Anterior cingulate cortex (tissue), 58 donors: ENCODE data around the gene EMC6.

Experiments used
- DNase-seq, 58 donors: peaks; one replicate each; lab custom pipeline; 2025; lab: John Stamatoyannopoulos, UW

The EMC6 gene

GRCh38 chr17:3678095-3678820, 9.6 kb downstream of the EMC6 start:
- DNase-seq, result peak in 35 of 58 donors; percentile 12 to 85 (median 51)

GRCh38 chr17:3678821-3679530, 10.4 kb downstream of the EMC6 start:
- DNase-seq, result no peak

- no peak for DNase-seq
Observed at GRCh38 chr17:3679531-3680126, 11.0 kb downstream of the EMC6 start.

DNA sequence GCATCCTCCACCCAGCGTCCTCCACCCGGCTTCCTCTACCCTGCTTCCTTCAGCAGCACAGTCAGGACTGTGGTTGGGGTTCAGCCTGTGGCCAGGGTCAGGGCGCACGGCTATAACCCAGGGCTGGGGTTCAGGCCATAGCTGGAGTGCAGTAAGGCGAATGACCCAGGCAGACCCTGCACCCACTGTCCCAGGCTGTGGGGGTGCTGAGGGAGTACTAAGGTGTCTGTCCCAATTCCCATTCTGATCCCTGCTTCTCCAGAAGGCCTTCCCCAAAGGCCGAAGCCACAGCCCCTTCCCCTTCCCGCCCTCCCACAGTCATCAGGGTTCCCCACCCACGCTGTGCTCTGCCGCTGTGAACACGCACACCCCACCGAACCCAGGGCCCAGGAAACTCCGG, 12.4 kb downstream of the EMC6 start:
- DNase-seq, result no peak

DNA sequence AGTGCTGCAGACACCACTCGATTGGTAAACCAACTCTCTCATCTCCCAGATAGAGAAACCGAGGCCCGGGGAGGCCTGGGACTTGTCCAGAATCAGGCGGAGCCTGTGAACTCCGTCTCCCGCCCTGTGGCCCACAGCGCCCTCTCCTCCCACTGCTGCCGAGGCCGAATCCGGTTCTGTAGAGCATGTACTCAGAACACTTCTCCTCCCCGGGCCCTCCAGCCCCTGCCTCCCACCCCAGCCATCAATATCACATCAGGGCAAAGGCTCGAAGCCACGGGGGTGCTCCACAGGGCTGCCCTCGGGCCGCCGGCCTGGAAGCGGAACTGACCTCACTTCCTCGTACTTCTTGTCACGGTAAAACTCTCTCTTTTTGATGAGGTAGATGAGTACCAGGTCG, 13.0 kb downstream of the EMC6 start:
- no peak for DNase-seq

GRCh38 chr17:3682033-3682432, 13.4 kb downstream of the EMC6 start:
- DNase-seq, result no peak

DNA sequence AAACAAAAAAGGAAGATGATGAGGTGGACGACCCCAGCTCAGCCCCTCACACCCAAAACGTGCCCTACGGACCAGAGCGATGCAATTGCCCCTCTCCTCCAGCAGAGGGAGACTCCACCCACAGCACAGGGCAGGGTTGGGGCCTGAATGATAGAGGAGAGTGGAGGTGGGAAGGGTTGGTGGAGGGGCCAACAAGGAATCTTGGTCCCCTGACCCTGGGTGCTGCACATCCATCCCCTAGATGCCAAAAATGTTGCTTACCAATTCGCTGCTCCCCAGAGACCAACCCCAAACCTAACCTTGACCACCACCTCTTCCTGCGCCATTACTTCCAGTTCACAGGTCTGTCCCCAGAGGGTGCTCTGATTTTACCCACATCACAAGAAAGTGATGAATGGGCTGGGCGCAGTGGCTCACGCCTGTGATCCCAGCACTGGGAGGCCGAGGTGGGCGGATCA, 14.5 kb downstream of the EMC6 start:
- DNase-seq, result peak in 2 of 58 donors; percentile 5 to 17

GRCh38 chr17:3685174-3685573, 16.6 kb downstream of the EMC6 start:
- no peak for DNase-seq

DNA sequence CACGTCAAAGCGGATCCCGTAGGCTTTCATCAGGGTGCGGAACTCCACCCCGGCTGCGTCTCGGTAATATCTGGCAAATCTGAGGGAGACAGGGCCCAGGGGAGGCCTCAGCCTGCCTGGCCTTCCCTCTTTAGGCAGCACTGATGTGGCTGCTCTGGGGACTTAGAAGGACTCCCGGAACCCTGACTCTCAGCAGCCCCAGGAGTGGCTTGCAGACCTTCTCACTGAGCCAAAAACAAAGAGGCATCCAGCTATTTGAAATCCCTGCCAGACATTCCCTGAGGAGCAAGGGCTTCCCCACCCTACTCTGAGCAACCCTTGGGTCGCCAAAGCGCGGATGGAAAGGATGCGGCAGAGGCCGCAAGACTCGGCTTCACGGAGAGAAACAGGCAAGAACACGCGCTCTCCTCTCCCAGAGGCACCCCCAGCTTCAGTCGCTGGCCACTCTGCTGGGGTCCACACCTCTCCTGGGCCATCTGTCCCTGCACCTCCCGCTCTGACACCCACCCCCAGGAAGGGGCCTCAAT, 19.5 kb downstream of the EMC6 start:
- DNase-seq, result peak in 1 of 58 donors; percentile 12

- DNase-seq, result no peak
Observed at GRCh38 chr17:3688852-3689261, 20.2 kb downstream of the EMC6 start.

GRCh38 chr17:3689262-3690093, 20.9 kb downstream of the EMC6 start:
- DNase-seq, result no peak

- no peak for DNase-seq
Observed at GRCh38 chr17:3690094-3690715, 21.6 kb downstream of the EMC6 start.

GRCh38 chr17:3691617-3692067, 23.0 kb downstream of the EMC6 start:
- DNase-seq, result no peak

- DNase-seq, result no peak
Observed at GRCh38 chr17:3692346-3692745, 23.7 kb downstream of the EMC6 start.

DNA sequence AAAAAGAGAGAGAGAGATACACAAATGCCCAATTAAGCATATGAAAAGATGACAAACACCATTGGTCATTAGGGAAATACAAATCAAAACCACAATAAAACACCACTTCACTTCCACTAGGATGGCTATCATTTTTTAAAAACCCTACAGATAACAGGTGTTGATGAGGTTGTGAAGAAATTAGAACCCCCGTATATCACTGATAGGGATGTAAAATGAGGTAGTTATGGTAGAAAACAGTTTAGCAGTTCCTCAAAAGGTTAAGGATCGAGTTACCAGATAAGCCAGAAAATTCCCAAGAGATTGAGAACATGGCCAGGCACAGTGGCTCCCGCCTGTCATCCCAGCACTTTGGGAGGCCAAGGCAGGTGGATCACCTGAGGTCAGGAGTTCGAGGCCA, 24.5 kb downstream of the EMC6 start:
- no peak for DNase-seq

DNA sequence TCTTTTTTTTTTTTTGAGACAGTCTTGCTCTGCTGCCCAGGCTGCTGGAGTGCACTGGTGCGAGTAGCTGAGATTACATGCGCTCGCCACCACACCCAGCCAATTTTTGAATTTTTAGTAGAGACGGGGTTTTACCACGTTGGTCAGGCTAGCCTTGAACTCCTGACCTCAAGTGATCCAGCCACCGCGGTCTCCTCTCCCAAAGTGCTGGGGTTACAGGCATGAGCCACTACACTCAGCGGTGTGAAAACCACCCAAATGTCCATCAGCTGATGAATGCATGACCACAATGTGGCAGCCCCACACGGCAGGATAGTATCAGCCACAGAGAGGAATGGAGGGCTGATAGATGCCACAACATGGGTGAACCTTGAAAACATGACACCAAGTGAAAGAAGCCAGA, 25.2 kb downstream of the EMC6 start:
- DNase-seq, result no peak

DNA sequence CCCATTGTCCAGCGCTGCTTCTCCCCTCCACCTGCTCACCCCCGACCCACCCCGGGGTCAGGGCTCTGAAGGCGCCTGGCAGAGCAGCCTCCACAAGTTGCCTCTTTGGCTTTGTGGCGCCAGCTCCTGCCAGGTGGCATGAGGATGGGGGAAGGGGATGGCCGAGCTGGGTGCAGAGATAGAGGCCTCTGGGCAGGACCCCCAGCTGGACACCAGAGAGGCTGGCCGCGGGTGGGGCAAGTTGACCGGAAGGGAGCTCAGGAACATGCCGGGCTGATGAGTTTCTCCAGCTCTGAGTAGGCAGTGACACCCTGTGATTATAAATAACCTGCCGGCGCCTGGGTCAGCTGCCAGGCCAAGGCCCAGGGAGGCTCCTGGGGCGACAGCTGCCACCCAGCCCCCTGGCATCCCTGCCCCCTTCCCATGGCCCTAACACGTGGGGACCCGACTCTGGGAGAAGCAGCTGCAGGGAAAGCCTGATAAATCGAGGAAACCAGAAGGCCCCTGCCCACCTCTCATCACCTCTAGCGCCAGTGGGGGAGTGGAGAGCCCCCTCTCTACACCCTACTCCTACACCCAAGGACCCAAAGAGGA, 26.6 kb downstream of the EMC6 start:
- DNase-seq, result peak in 2 of 58 donors; percentile 19 to 56

DNA sequence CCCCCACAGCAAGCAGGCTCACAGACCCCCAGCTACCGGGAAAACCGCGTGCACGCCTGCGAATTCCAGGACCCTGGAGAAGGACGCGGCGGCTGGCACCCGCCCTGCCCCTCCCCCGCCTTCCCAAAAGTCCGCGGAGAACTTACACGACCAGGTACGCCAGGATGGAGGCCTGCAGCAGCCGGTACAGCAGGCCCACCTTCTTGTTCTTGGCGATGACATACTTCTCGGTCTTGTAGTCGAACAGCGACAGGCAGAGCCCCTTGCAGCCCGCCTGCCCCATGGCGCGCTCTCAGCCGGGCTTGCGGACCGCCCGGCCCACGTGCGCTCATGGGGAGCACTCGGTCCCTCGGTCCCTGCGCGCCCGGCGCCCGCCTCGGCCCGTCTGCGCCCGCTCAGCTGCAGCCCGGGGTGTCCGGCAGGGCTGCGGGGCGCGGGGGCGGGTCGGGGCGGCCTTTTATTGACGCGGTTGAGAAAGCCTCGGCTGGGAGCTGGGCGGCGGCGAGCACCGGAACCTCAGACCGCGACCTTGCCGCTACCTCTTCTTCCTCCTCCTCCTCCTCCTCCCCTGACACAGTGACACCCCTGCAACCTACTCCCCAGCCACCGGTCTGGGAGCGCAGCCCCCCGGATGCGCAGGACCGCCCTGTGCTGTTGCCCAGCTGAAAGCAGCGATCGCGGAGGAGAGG, 27.3 kb downstream of the EMC6 start, which contains the start of gene P2RX5:
TSS of gene P2RX5 (minus strand) at position 433 of the 689 bp plus-strand sequence. CDS start at position 283, 150 bp downstream.
- peak in 7 of 58 donors; percentile 8 to 56 (median 22) for DNase-seq

DNA sequence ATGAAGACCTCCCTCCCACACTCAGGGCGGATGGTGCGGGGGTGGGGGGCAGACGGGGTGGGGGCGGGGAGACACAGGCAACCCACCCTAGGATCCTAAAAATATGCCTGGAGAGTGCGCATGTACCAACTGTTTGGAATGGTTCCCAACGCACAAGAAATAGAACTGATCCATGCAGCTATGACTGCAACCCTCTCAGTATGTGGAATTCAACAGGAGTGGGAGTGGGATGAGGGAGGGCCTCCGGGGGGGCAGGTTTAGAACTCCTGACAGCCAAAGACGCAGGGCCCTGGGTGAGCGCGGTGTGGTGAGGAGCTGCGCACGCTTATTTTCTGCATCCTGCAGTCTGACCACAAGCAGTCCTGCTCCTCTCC, 28.5 kb downstream of the EMC6 start:
- peak in 23 of 58 donors; percentile 7 to 59 (median 32) for DNase-seq
